Measurements from ENCODE around the gene MFAP3L.

The MFAP3L gene

GRCh38 chr4:169975838-169976796, 50.1 kb downstream of the MFAP3L start:
- no peak overlapping the region for H4K91ac ChIP-seq (ENCODE audit: low read length)
- H3K18ac ChIP-seq (ENCODE audit: low read depth in 1 of 2, low read length in 2 of 2): no peak overlapping the region
- no peak overlapping the region for H2BK12ac ChIP-seq (ENCODE audit: low read length in 2 of 2)

GRCh38 chr4:169975131-169975837, 50.9 kb downstream of the MFAP3L start:
- H3K27ac ChIP-seq (ENCODE audit: low read length, poor library complexity, severe bottlenecking): no peak overlapping the region
- H3K14ac ChIP-seq (ENCODE audit: low read length in 2 of 2): no peak overlapping the region
- H2BK12ac ChIP-seq (ENCODE audit: low read length in 2 of 2): no peak overlapping the region
- H3K27me3 ChIP-seq (ENCODE audit: control insufficient read depth in 1 of 2, insufficient read depth in 1 of 2, low read length in 2 of 2): peaks cover 0 to 9% of the 10 kb centered on the region in 2 experiments
- H4K91ac ChIP-seq (ENCODE audit: low read length): no peak overlapping the region
- no peak overlapping the region for H2AFZ ChIP-seq (ENCODE audit: low read depth, low read length)
- H3K18ac ChIP-seq (ENCODE audit: low read depth in 1 of 2, low read length in 2 of 2): no peak overlapping the region
- H3K4me2 ChIP-seq (ENCODE audit: low read length, poor library complexity, severe bottlenecking): no peak overlapping the region
- no peaks in the 10 kb centered on the region for H3K9me3 ChIP-seq (ENCODE audit: control insufficient read depth, low read length)
- WGBS: 64% methylated on average over 2 of the region's 6 CpGs
- H2AK5ac ChIP-seq (ENCODE audit: low read length, severe bottlenecking): no peak overlapping the region
- H3K23ac ChIP-seq (ENCODE audit: low read length in 2 of 2): no peak overlapping the region
- no peak overlapping the region for H4K8ac ChIP-seq (ENCODE audit: low read length)
- no peak overlapping the region for H3K4me3 ChIP-seq (ENCODE audit: insufficient read depth in 1 of 2, low read depth in 1 of 2, low read length in 2 of 2)
- no peak overlapping the region for H2BK120ac ChIP-seq (ENCODE audit: low read depth, low read length)
- no peak overlapping the region for H3K4ac ChIP-seq (ENCODE audit: low read depth in 1 of 2, low read length in 2 of 2)
- H3K79me1 ChIP-seq (replicated peaks; ENCODE audit: low read length, poor library complexity, severe bottlenecking): no peaks in the 10 kb centered on the region
- no peak overlapping the region for H3K9ac ChIP-seq (ENCODE audit: low read length)
- H2BK15ac ChIP-seq (ENCODE audit: low read depth, poor library complexity, severe bottlenecking): no peak overlapping the region
- no peaks in the 10 kb centered on the region for H3K4me1 ChIP-seq (ENCODE audit: control insufficient read depth, insufficient read depth, low read depth, low read length)
- H2BK5ac ChIP-seq (ENCODE audit: low read depth, low read length, poor library complexity, severe bottlenecking): no peak overlapping the region
- no peak for DNase-seq
- H3K36me3 ChIP-seq (ENCODE audit: control insufficient read depth in 1 of 2, insufficient read depth in 2 of 2, low read depth in 1 of 2, low read length in 2 of 2): no peaks in the 10 kb centered on the region

More at GRCh38 chr4:169975838-169976796, 50.1 kb downstream of the MFAP3L start:
- Histone ChIP-seq H2BK15ac (ENCODE audit: low read depth, poor library complexity, severe bottlenecking) (no peak overlapping the region), H3K4me2 (ENCODE audit: low read length, poor library complexity, severe bottlenecking) (no peak overlapping the region), H4K8ac (ENCODE audit: low read length) (no peak overlapping the region), H3K27me3 (ENCODE audit: control insufficient read depth in 1 of 2, insufficient read depth in 1 of 2, low read length in 2 of 2) (peaks cover 0 to 12% of the 10 kb centered on the region in 2 experiments), H2AK5ac (ENCODE audit: low read length, severe bottlenecking) (no peak overlapping the region), H2BK5ac (ENCODE audit: low read depth, low read length, poor library complexity, severe bottlenecking) (no peak overlapping the region), H3K14ac (ENCODE audit: low read length in 2 of 2) (no peak overlapping the region), H3K4me1 (ENCODE audit: control insufficient read depth, insufficient read depth, low read depth, low read length) (no peaks in the 10 kb centered on the region), H3K27ac (ENCODE audit: low read length, poor library complexity, severe bottlenecking) (no peak overlapping the region), H3K4ac (ENCODE audit: low read depth in 1 of 2, low read length in 2 of 2) (no peak overlapping the region), H2BK120ac (ENCODE audit: low read depth, low read length) (no peak overlapping the region), H3K4me3 (ENCODE audit: insufficient read depth in 1 of 2, low read depth in 1 of 2, low read length in 2 of 2) (no peak overlapping the region), H3K9me3 (ENCODE audit: control insufficient read depth, low read length) (no peaks in the 10 kb centered on the region), H3K36me3 (ENCODE audit: control insufficient read depth in 1 of 2, insufficient read depth in 2 of 2, low read depth in 1 of 2, low read length in 2 of 2) (no peaks in the 10 kb centered on the region), H3K9ac (ENCODE audit: low read length) (no peak overlapping the region), H3K23ac (ENCODE audit: low read length in 2 of 2) (no peak overlapping the region), H3K79me1 (replicated peaks; ENCODE audit: low read length, poor library complexity, severe bottlenecking) (no peaks in the 10 kb centered on the region), H2AFZ (ENCODE audit: low read depth, low read length) (no peak overlapping the region)
- DNase-seq: no peak
- whole genome bisulfite sequencing: 72% methylated on average over 10 of the region's 14 CpGs

- no peak for DNase-seq
- Histone ChIP-seq H2BK5ac (ENCODE audit: low read depth, low read length, poor library complexity, severe bottlenecking) (no peak overlapping the region), H2BK15ac (ENCODE audit: low read depth, poor library complexity, severe bottlenecking) (no peak overlapping the region), H2BK12ac (ENCODE audit: low read length in 2 of 2) (no peak overlapping the region), H3K9ac (ENCODE audit: low read length) (no peak overlapping the region), H3K79me1 (replicated peaks; ENCODE audit: low read length, poor library complexity, severe bottlenecking) (no peaks in the 10 kb centered on the region), H4K8ac (ENCODE audit: low read length) (no peak overlapping the region), H3K18ac (ENCODE audit: low read depth in 1 of 2, low read length in 2 of 2) (no peak overlapping the region), H2AK5ac (ENCODE audit: low read length, severe bottlenecking) (no peak overlapping the region), H2AFZ (ENCODE audit: low read depth, low read length) (no peak overlapping the region), H3K27ac (ENCODE audit: low read length, poor library complexity, severe bottlenecking) (no peak overlapping the region), H3K27me3 (ENCODE audit: control insufficient read depth in 1 of 2, insufficient read depth in 1 of 2, low read length in 2 of 2) (peaks cover 0 to 6% of the 10 kb centered on the region in 2 experiments), H4K91ac (ENCODE audit: low read length) (no peak overlapping the region), H3K4me3 (ENCODE audit: insufficient read depth in 1 of 2, low read depth in 1 of 2, low read length in 2 of 2) (no peak overlapping the region), H3K9me3 (ENCODE audit: control insufficient read depth, low read length) (no peaks in the 10 kb centered on the region), H3K4ac (ENCODE audit: low read depth in 1 of 2, low read length in 2 of 2) (no peak overlapping the region), H3K4me1 (ENCODE audit: control insufficient read depth, insufficient read depth, low read depth, low read length) (no peaks in the 10 kb centered on the region), H2BK120ac (ENCODE audit: low read depth, low read length) (no peak overlapping the region), H3K23ac (ENCODE audit: low read length in 2 of 2) (no peak overlapping the region), H3K14ac (ENCODE audit: low read length in 2 of 2) (no peak overlapping the region), H3K36me3 (ENCODE audit: control insufficient read depth in 1 of 2, insufficient read depth in 2 of 2, low read depth in 1 of 2, low read length in 2 of 2) (no peaks in the 10 kb centered on the region), H3K4me2 (ENCODE audit: low read length, poor library complexity, severe bottlenecking) (no peak overlapping the region)
- WGBS: 81% methylated on average over 9 of the region's 9 CpGs
Measured at GRCh38 chr4:169971456-169972015, 54.7 kb downstream of the MFAP3L start.

GRCh38 chr4:169968999-169969398, 57.2 kb downstream of the MFAP3L start:
- Histone ChIP-seq H2BK5ac (ENCODE audit: low read depth, low read length, poor library complexity, severe bottlenecking) (no peak overlapping the region), H3K14ac (ENCODE audit: low read length in 2 of 2) (no peak overlapping the region), H2BK15ac (ENCODE audit: low read depth, poor library complexity, severe bottlenecking) (no peak overlapping the region), H4K91ac (ENCODE audit: low read length) (no peak overlapping the region), H4K8ac (ENCODE audit: low read length) (no peak overlapping the region), H3K79me1 (replicated peaks; ENCODE audit: low read length, poor library complexity, severe bottlenecking) (no peaks in the 10 kb centered on the region), H3K27me3 (ENCODE audit: control insufficient read depth in 1 of 2, insufficient read depth in 1 of 2, low read length in 2 of 2) (no peaks in the 10 kb centered on the region), H3K23ac (ENCODE audit: low read length in 2 of 2) (no peak overlapping the region), H3K4me1 (ENCODE audit: control insufficient read depth, insufficient read depth, low read depth, low read length) (no peaks in the 10 kb centered on the region), H3K27ac (ENCODE audit: low read length, poor library complexity, severe bottlenecking) (no peak overlapping the region), H3K4me2 (ENCODE audit: low read length, poor library complexity, severe bottlenecking) (no peak overlapping the region), H3K4ac (ENCODE audit: low read depth in 1 of 2, low read length in 2 of 2) (no peak overlapping the region), H3K9ac (ENCODE audit: low read length) (no peak overlapping the region), H2AFZ (ENCODE audit: low read depth, low read length) (no peak overlapping the region), H3K18ac (ENCODE audit: low read depth in 1 of 2, low read length in 2 of 2) (no peak overlapping the region), H2BK120ac (ENCODE audit: low read depth, low read length) (no peak overlapping the region), H3K9me3 (ENCODE audit: control insufficient read depth, low read length) (no peaks in the 10 kb centered on the region), H3K36me3 (ENCODE audit: control insufficient read depth in 1 of 2, insufficient read depth in 2 of 2, low read depth in 1 of 2, low read length in 2 of 2) (no peaks in the 10 kb centered on the region), H2AK5ac (ENCODE audit: low read length, severe bottlenecking) (no peak overlapping the region), H3K4me3 (ENCODE audit: insufficient read depth in 1 of 2, low read depth in 1 of 2, low read length in 2 of 2) (no peak overlapping the region), H2BK12ac (ENCODE audit: low read length in 2 of 2) (no peak overlapping the region)
- no peak for DNase-seq
- WGBS: 88% methylated on average over 1 of the region's 2 CpGs
